HepG2 (cell line): ENCODE measurements around the gene COBLL1. TPM values are rescaled to one million over a fixed set of nuclear protein-coding genes. Genes with fewer than 3 reads are reported as not detected.

ENCODE experiments used
- BHLHE40 ChIP-seq: IDR thresholded peaks from 2 replicates; pipeline ENCODE4 v1.6.1; 2011; ENCODE audit warnings: low read length, improper control_type of control experiment
- EP300 ChIP-seq, 3 experiments: sonication (generic) in 1 of 3; formaldehyde crosslinking in 1 of 3; IDR thresholded peaks; 2 replicates each; pipeline versions ENCODE4 v1.5.1 to v1.6.1; 2011 to 2020; ENCODE audit warnings: low read depth in 2 of 3, low read length in 2 of 3, borderline replicate concordance in 1 of 3, improper control_type of control experiment in 1 of 3, mild to moderate bottlenecking in 1 of 3, missing genetic modification reagents in 1 of 3, moderate library complexity in 1 of 3
- FOSL2 ChIP-seq: sonication (generic); formaldehyde crosslinking; IDR thresholded peaks from 2 replicates; pipeline ENCODE4 v1.4.0; 2020; ENCODE audit warnings: missing genetic modification reagents
- FOXA3 ChIP-seq: IDR thresholded peaks from 2 replicates; pipeline ENCODE4 v1.6.1; 2016; ENCODE audit warnings: missing genetic modification reagents, missing compliant biosample characterization
- HNF4A ChIP-seq: sonication (generic); formaldehyde crosslinking; IDR thresholded peaks from 2 replicates; pipeline ENCODE4 v1.4.0; 2020; ENCODE audit warnings: missing genetic modification reagents
- MED1 ChIP-seq: sonication (generic); formaldehyde crosslinking; IDR thresholded peaks from 2 replicates; pipeline ENCODE4 v1.4.0; 2020; ENCODE audit warnings: missing genetic modification reagents
- NCOA2 ChIP-seq: sonication (generic); formaldehyde crosslinking; IDR thresholded peaks from 2 replicates; pipeline ENCODE4 v1.8.0; 2022; ENCODE audit warnings: inconsistent platforms
- NCOR1 ChIP-seq: fragments of 200-600 bp; sonication (generic); IDR thresholded peaks from 2 replicates; pipeline ENCODE4 v1.7.0; 2017; ENCODE audit warnings: antibody characterized with exemption, low read length, borderline replicate concordance
- NR2F1 ChIP-seq, 2 experiments: fragments of 450-650 bp in 1 of 2; formaldehyde crosslinking in 1 of 2; IDR thresholded peaks; 2 replicates each; pipeline versions ENCODE4 v1.5.0 to v1.6.1; 2016 to 2020; ENCODE audit warnings: mild to moderate bottlenecking in 1 of 2, missing compliant biosample characterization in 1 of 2, missing genetic modification reagents in 1 of 2, moderate library complexity in 1 of 2
- RARA ChIP-seq: IDR thresholded peaks from 2 replicates; pipeline ENCODE4 v1.6.1; 2016; ENCODE audit warnings: missing genetic modification reagents, missing compliant biosample characterization
- TOE1 ChIP-seq: sonication (generic); formaldehyde crosslinking; IDR thresholded peaks from 2 replicates; pipeline ENCODE4 v1.4.0; 2020; ENCODE audit warnings: mild to moderate bottlenecking, missing genetic modification reagents
- ZC3H13 ChIP-seq: sonication (generic); formaldehyde crosslinking; IDR thresholded peaks from 2 replicates; pipeline ENCODE4 v1.8.1; 2023; ENCODE audit warnings: mild to moderate bottlenecking, missing genetic modification reagents, moderate library complexity
- ZFP36L1 ChIP-seq: sonication (generic); formaldehyde crosslinking; IDR thresholded peaks from 2 replicates; pipeline ENCODE4 v1.8.0; 2022; ENCODE audit warnings: mild to moderate bottlenecking, missing genetic modification reagents, moderate library complexity
- ZMYM4 ChIP-seq: sonication (generic); formaldehyde crosslinking; IDR thresholded peaks from 2 replicates; pipeline ENCODE4 v1.8.1; 2023; ENCODE audit warnings: mild to moderate bottlenecking, missing genetic modification reagents
- ZNF616 ChIP-seq: sonication (generic); formaldehyde crosslinking; IDR thresholded peaks from 2 replicates; pipeline ENCODE4 v1.5.0; 2020; ENCODE audit warnings: low read depth, mild to moderate bottlenecking, missing genetic modification reagents
- ZNF770 ChIP-seq: sonication (generic); formaldehyde crosslinking; IDR thresholded peaks from 2 replicates; pipeline ENCODE4 v1.5.0; 2020; ENCODE audit warnings: mild to moderate bottlenecking, missing genetic modification reagents
- polyA plus RNA-seq, 8 experiments: library from polyadenylated mRNA; depleted of rRNA in 3 of 8; stranded (reverse) in 7 of 8; unstranded in 1 of 8; fragments of >200 nt; fragmentation: Illumina TruSeq in 4 of 8; extraction: Trizol in 4 of 8; gene quantifications; 2 replicates each; pipeline versions ENCODE4 v1.2.1 to v1.2.3, GENCODE V29; 2011 to 2016; ENCODE audit warnings: low read depth in 4 of 8, missing spikeins in 1 of 8, mixed read lengths in 1 of 8; ENCODE audit not compliant: insufficient read depth in 1 of 8
- total RNA-seq, 5 experiments: library from RNA; depleted of rRNA; stranded (reverse); fragments of >200 nt; fragmentation: Illumina TruSeq; extraction: Trizol; gene quantifications; 2 replicates each; pipeline ENCODE4 v1.2.3, GENCODE V29; 2016; ENCODE audit warnings: low read depth in 1 of 5
- TF ChIP-seq, protein P1 (sequence below), 2 experiments: fragments of 450-650 bp in 1 of 2; sonication (generic) in 1 of 2; formaldehyde crosslinking; IDR thresholded peaks; 2 replicates each; pipeline versions ENCODE4 v1.5.0 to v1.8.0; 2020 to 2022; ENCODE audit warnings: mild to moderate bottlenecking in 1 of 2, missing genetic modification reagents in 1 of 2
- TF ChIP-seq, protein P2 (sequence below): sonication (generic); formaldehyde crosslinking; IDR thresholded peaks from 2 replicates; pipeline ENCODE4 v1.4.0; 2020; ENCODE audit warnings: missing genetic modification reagents
- TF ChIP-seq, protein P3 (sequence below): sonication (generic); formaldehyde crosslinking; IDR thresholded peaks from 2 replicates; pipeline ENCODE4 v1.8.0; 2022; ENCODE audit warnings: missing genetic modification reagents, mild to moderate bottlenecking, moderate library complexity, borderline replicate concordance

Gene COBLL1
- total and polyA plus RNA-seq, 2 of the 13 experiments (the other 11 are each of a cell fraction or from before 2014, with no cell fraction given), result 32.6 to 86.8 TPM

DNA sequence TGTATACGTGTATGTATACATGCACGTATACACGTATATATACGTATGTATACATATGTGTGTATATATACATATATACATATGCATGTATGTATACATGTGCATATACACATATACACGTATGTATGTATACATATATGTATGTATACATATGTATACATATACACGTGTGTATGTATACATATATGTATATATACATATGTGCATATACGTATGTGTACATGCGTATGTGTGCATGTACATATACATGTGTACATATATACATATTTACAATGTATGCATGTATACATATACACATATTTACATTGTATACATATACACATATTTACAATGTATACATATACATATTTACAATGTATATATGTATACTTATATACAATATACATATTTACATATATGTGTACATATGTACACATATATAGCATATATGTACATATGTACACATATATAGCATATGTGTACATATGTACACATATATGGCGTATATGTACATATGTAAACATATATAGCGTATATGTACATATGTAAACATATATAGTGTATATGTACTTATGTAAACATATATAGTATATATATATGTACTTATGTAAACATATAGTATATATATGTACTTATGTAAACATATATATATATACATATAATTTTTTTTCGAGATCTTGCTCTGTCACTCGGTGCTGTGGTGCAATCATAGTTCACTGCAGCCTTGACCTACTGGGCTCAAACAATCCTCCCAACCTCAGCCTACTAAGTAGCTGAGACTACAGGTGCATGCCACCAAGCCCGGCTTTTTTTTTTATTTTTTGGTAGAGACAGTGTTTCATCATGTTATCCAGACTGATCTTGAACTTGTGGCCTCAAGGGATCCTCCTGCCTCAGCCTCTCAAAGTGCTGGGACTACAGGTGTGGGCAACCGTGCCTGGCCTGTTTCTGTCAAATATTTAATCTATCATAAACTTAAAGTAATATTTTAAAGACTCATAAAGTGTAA, 23.2 kb downstream of the COBLL1 start (continued):
- TF ChIP-seq ZNF616 (CRISPR knock-in tag) (no peak), ZC3H13 (CRISPR knock-in tag) (no peak), TOE1 (CRISPR knock-in tag) (no peak), RARA (peak; percentile 94), ZMYM4 (CRISPR knock-in tag) (peak; percentile 45; the same call in 1 of the 2 replicates), ZFP36L1 (CRISPR knock-in tag) (no peak), NCOR1 (peak; percentile 53; the same call in 1 of the 2 replicates), HNF4A (CRISPR knock-in tag) (peak; percentile 55), EP300 (IDR thresholded peaks at IDR 0.05; ENCODE audit: low read depth in 2 of 2, low read length in 2 of 2) (peak in 1 of 2 experiments; percentile 66; a peak in 2 of 4 replicates), EP300 (CRISPR knock-in tag; IDR thresholded peaks at IDR 0.05; ENCODE audit: borderline replicate concordance) (no peak), NR2F1 (CRISPR knock-in tag; IDR thresholded peaks at IDR 0.05) (peak in 1 of 2 experiments; percentile 67; a peak in 3 of 4 replicates), MED1 (CRISPR knock-in tag) (0 out of 2 replicates have a peak, but pooled peaks have one; percentile 45), FOSL2 (CRISPR knock-in tag) (peak; percentile 24; the same call in 1 of the 2 replicates), FOXA3 (CRISPR knock-in tag) (peak; percentile 41; the same call in 1 of the 2 replicates), ZNF770 (CRISPR knock-in tag) (peak; percentile 86), BHLHE40 (no peak), NCOA2 (CRISPR knock-in tag) (peak; percentile 45; the same call in 1 of the 2 replicates)
- TF ChIP-seq, protein P1, sequence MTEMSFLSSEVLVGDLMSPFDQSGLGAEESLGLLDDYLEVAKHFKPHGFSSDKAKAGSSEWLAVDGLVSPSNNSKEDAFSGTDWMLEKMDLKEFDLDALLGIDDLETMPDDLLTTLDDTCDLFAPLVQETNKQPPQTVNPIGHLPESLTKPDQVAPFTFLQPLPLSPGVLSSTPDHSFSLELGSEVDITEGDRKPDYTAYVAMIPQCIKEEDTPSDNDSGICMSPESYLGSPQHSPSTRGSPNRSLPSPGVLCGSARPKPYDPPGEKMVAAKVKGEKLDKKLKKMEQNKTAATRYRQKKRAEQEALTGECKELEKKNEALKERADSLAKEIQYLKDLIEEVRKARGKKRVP (CRISPR knock-in tag; IDR thresholded peaks at IDR 0.05), result 0 out of 4 replicates have a peak, but pooled peaks of 1 of the 2 experiments have one; percentile 38
- TF ChIP-seq, protein P2, sequence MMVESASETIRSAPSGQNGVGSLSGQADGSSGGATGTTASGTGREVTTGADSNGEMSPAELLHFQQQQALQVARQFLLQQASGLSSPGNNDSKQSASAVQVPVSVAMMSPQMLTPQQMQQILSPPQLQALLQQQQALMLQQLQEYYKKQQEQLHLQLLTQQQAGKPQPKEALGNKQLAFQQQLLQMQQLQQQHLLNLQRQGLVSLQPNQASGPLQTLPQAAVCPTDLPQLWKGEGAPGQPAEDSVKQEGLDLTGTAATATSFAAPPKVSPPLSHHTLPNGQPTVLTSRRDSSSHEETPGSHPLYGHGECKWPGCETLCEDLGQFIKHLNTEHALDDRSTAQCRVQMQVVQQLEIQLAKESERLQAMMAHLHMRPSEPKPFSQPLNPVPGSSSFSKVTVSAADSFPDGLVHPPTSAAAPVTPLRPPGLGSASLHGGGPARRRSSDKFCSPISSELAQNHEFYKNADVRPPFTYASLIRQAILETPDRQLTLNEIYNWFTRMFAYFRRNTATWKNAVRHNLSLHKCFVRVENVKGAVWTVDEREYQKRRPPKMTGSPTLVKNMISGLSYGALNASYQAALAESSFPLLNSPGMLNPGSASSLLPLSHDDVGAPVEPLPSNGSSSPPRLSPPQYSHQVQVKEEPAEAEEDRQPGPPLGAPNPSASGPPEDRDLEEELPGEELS (CRISPR knock-in tag), result 0 out of 2 replicates have a peak, but pooled peaks have one; percentile 20
- TF ChIP-seq, protein P3, sequence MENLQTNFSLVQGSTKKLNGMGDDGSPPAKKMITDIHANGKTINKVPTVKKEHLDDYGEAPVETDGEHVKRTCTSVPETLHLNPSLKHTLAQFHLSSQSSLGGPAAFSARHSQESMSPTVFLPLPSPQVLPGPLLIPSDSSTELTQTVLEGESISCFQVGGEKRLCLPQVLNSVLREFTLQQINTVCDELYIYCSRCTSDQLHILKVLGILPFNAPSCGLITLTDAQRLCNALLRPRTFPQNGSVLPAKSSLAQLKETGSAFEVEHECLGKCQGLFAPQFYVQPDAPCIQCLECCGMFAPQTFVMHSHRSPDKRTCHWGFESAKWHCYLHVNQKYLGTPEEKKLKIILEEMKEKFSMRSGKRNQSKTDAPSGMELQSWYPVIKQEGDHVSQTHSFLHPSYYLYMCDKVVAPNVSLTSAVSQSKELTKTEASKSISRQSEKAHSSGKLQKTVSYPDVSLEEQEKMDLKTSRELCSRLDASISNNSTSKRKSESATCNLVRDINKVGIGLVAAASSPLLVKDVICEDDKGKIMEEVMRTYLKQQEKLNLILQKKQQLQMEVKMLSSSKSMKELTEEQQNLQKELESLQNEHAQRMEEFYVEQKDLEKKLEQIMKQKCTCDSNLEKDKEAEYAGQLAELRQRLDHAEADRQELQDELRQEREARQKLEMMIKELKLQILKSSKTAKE (CRISPR knock-in tag), result no peak
